ENCODE data around the gene NOXO1. TPM values are rescaled to one million over a fixed set of nuclear protein-coding genes. Genes with fewer than 3 reads are reported as not detected.

Gene NOXO1
- total RNA-seq, 2 donors from 2014 or later = not detected

DNA sequence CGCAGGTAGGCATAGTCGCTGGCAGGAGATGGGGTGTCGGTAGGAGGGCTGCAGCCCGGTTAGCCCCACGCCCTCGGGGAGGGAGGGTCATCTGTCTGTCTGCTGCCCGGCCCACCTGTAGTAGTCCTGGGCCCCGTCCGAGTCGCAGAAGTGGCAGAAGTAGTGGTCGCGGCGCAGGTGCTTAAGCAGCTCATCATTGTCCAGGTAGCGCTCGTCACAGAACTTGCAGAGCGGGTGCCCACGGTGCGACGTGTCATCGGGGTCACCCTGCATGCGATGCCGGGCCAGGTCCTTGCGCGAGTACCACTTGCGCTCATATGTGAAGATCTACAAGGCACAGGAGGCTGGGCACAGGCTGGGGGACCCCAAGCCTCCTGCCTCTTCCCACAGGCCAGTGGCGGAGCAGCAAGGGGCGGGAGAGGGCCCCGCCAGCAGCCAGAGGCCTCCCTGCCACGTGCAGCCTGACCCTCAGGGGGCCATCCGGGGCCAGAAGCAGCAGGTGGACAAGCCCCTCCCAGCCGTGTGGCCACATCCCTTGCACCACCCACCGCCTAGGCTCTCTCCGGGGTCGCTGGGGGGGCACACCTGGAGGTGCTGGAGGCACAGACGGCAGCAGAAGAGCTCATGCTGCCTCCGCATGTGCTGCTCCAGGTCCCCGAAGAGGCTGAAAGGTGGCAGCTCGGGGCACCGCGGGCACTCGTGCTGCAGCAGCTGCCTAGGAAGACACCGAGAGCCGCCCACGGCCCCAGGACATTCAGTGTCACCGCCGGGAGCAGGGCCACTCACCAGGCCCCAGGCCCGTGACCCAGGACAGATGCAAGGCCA is 21.3 kb upstream of the NOXO1 start:
- no peaks in the 10 kb centered on the region for H3K9me3 Mint-ChIP-seq
- DNase-seq (ENCODE audit: low spot score in 2 of 2) (no peak), ATAC-seq (no peak)
- peaks cover 3 to 8% of the 10 kb centered on the region in 2 donors for H3K36me3 Mint-ChIP-seq
- H3K27ac Mint-ChIP-seq = no peak overlapping the region

- Mint-ChIP-seq H3K9me3 (no peaks in the 10 kb centered on the region), H3K36me3 (peaks cover 0 to 6% of the 10 kb centered on the region in 2 donors), H3K27ac (no peak overlapping the region)
- DNase-seq (ENCODE audit: low spot score in 2 of 2) = no peak
- no peak for ATAC-seq
Measured at GRCh38 chr16:2001456-2002355, 20.4 kb upstream of the NOXO1 start.

DNA sequence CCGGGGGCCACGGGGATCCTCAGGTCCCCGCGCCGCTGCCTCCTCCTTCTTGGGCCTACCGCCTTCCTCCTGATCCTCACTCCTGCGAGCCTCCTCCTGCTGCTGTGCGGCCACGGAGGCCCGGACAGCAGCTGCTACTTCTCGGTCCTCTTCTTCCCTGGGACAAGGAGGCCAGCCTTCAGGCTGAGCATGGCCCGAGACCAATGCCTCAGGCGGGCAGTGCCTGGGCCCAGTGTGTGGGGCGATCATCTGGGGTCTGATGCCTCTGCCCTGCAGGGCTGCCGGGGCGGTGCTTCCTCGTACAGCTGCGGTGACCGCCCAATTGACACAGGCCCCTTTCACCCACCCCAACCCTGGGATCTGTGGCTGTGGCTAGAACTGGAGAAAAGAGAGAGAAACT is 19.8 kb upstream of the NOXO1 start:
- DNase-seq (ENCODE audit: low spot score in 2 of 2) (no peak), ATAC-seq (no peak)
- Mint-ChIP-seq H3K36me3 (peaks cover 0 to 6% of the 10 kb centered on the region in 2 donors), H3K27ac (no peak overlapping the region), H3K9me3 (no peaks in the 10 kb centered on the region)

DNA sequence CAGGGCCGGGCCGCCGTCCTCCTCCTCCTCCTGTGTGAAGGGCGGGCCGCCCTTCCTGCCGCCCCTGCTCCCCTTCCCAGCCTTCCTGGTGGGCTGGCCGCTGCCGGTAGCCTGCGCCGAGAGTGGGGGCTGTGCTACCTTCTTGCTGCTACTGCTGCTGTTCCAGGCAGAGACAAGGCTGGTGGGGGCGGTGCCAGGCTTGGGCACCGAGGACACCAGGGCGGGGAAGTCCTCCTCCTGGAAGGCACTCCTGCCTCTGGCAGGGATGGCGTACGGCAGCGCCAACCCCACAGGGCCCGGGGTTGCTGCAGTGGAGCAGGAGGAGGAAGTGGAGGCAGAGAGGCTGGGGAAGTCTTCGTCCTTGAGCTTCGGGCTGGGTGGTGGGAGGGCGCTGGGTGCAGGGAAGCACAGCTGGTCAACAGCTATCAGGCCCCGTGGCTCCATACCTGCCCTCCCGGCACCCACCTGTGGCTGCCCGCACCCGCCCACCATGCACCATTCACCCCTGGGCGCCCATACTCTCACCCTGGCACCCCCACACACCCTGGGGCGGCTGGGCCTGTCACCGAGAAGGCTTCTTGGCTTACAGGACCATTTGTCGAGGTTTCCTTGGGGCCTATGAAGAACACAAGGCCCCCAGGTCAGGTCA is 18.7 kb upstream of the NOXO1 start:
- Mint-ChIP-seq H3K27ac (no peak overlapping the region), H3K36me3 (peaks cover 0 to 6% of the 10 kb centered on the region in 2 donors), H3K9me3 (no peaks in the 10 kb centered on the region)
- ATAC-seq (no peak), DNase-seq (ENCODE audit: low spot score in 2 of 2) (no peak)

- peaks cover 0 to 6% of the 10 kb centered on the region in 2 donors for H3K36me3 Mint-ChIP-seq
- no peak overlapping the region for H3K27ac Mint-ChIP-seq
- no peaks in the 10 kb centered on the region for H3K9me3 Mint-ChIP-seq
- DNase-seq (ENCODE audit: low spot score in 2 of 2) (no peak), ATAC-seq (no peak)
Measured at GRCh38 chr16:1998852-1999801, 17.9 kb upstream of the NOXO1 start.

DNA sequence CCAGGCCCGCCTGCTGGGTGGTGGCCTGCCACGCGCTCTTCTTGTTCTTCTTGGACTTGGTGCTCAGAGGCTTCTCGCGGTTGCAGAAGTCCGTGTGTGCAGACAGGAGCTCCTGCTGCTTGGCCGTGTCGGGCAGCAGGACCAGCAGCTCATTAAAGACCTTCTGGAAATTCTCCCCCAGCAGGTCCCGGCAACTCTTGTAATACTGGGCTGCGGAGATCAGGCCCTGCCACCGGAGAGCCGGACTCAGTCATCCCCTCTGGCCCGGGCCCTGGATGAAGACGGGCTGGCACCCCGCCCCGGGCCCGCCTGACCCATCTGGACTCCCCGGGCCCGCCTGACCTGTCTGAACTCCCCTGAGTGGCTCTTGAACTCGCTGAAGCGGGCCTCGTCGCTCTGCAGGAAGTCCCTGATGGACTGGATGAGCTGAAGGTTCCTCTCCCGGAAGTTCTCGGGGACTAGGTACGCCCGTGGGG is 17.1 kb upstream of the NOXO1 start:
- ATAC-seq = no peak
- no peak overlapping the region for H3K27ac Mint-ChIP-seq
- H3K36me3 Mint-ChIP-seq = peaks cover 0 to 6% of the 10 kb centered on the region in 2 donors
- H3K9me3 Mint-ChIP-seq = no peaks in the 10 kb centered on the region
- DNase-seq (ENCODE audit: low spot score in 2 of 2) = no peak

- ATAC-seq = no peak
- H3K9me3 Mint-ChIP-seq = no peaks in the 10 kb centered on the region
- H3K36me3 Mint-ChIP-seq = peaks cover 0 to 6% of the 10 kb centered on the region in 2 donors
- no peak for DNase-seq (ENCODE audit: low spot score in 2 of 2)
- no peak overlapping the region for H3K27ac Mint-ChIP-seq
Measured at GRCh38 chr16:1997494-1998359, 16.5 kb upstream of the NOXO1 start.

DNA sequence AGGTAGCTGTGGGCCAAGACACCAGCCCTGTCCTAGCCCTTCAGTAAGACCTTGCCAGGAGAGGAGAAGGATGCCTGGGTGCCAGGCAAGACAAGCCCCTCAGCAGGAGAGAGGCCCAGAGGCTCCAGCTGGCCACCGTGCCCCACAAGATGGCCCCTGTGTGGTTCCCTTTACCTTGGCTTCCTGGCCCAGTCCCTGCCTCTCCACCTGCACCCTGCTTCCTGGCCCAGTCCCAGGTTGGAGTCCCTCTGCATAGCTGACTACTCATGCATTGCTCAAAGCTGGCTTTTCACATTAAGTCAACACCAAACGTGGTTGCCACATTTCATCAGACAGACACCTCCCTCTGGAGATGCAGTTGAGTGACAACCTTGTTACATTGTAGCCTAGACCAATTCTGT is 12.5 kb upstream of the NOXO1 start:
- DNase-seq (ENCODE audit: low spot score in 2 of 2) (no peak), ATAC-seq (peak in 1 of 2 donors; percentile 17)
- Mint-ChIP-seq H3K27ac (peak overlapping the region in 1 of 2 donors; percentile 49), H3K9me3 (no peaks in the 10 kb centered on the region), H3K36me3 (peaks cover 3 to 6% of the 10 kb centered on the region in 2 donors)

GRCh38 chr16:1992704-1993317 is 11.5 kb upstream of the NOXO1 start:
- no peak overlapping the region for H3K27ac Mint-ChIP-seq
- DNase-seq (ENCODE audit: low spot score in 2 of 2) (no peak), ATAC-seq (no peak)
- H3K36me3 Mint-ChIP-seq = peaks cover 0 to 6% of the 10 kb centered on the region in 2 donors
- H3K9me3 Mint-ChIP-seq = no peaks in the 10 kb centered on the region

- H3K9me3 Mint-ChIP-seq = no peaks in the 10 kb centered on the region
- ATAC-seq = peak; percentile 58 to 77
- peak overlapping the region in 1 of 2 donors; percentile 39 for H3K27ac Mint-ChIP-seq
- H3K36me3 Mint-ChIP-seq = peaks cover 0 to 6% of the 10 kb centered on the region in 2 donors
- DNase-seq (ENCODE audit: low spot score in 2 of 2) = peak; percentile 87 to 98
Measured at GRCh38 chr16:1991948-1992703, 10.9 kb upstream of the NOXO1 start.

- Mint-ChIP-seq H3K9me3 (no peaks in the 10 kb centered on the region), H3K27ac (peak overlapping the region in 1 of 2 donors; percentile 39), H3K36me3 (peaks cover 2 to 6% of the 10 kb centered on the region in 2 donors)
- DNase-seq (ENCODE audit: low spot score in 2 of 2) = no peak
- ATAC-seq = no peak
Measured at GRCh38 chr16:1991588-1991947, 10.3 kb upstream of the NOXO1 start.

- peak; percentile 28 to 68 for ATAC-seq
- no peak for DNase-seq (ENCODE audit: low spot score in 2 of 2)
- H3K9me3 Mint-ChIP-seq = no peaks in the 10 kb centered on the region
- H3K27ac Mint-ChIP-seq = peak overlapping the region in 1 of 2 donors; percentile 39
- H3K36me3 Mint-ChIP-seq = peaks cover 6% of the 10 kb centered on the region in 2 donors
Measured at GRCh38 chr16:1991135-1991551, 9.9 kb upstream of the NOXO1 start.

DNA sequence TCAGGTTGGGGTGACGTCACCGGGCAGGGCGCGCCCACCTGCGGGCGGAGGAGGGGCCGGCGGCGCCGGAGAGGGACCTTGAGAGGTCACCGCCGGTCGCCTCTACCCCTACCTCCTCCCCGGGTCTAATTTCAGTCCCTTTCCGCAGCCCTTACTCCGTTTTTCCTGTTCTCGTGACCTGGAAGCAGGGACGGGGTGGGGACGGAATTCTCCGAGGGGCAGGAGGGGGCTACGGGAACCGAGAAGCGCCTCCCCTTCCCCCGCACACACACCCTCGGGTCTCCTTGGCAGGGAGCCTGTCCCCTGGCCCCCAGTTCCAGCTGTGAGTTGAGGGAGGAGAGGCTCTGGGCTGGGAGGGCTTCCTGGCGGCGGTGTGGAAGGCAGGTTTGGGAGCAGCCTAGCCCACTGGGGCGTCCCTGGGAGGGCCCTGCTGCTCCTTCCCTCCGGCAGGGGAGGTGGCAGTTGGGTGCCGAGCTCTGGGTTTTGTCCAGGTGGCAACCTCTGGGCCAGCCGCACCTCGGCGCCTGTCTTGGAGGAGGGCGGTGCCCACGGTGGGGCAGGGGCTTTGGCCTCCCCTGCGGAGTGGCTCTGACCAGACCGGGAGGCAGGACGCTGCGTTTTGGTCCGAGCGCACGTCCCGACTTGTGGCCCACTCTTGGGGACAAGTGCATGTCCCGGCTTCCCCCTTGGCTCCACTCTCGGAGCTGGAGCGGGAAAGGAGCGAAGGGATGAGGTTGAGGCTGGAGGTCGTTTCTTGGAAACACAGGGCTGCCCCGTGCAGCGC is 9.3 kb upstream of the NOXO1 start:
- DNase-seq (ENCODE audit: low spot score in 2 of 2) = no peak

More for the DNA sequence above, 9.3 kb upstream of the NOXO1 start:
- H3K9me3 Mint-ChIP-seq = no peaks in the 10 kb centered on the region
- peak overlapping the region in 1 of 2 donors; percentile 39 for H3K27ac Mint-ChIP-seq
- ATAC-seq = peak in 1 of 2 donors; percentile 2
- peaks cover 6% of the 10 kb centered on the region in 2 donors for H3K36me3 Mint-ChIP-seq
